ENCODE measurements around the gene LRRC3B. TPM values are rescaled to one million over a fixed set of nuclear protein-coding genes. Genes with fewer than 3 reads are reported as not detected.

LRRC3B gene
- total and polyA plus RNA-seq, 4 donors: 0.08 to 0.19 TPM; not detected in 2

GRCh38 chr3:26621906-26622620 lies 509 bp upstream of the LRRC3B start:
- Histone ChIP-seq H3K9ac (ENCODE audit: low read depth in 1 of 2, low read length in 2 of 2) (no peak overlapping the region), H3K4me3 (ENCODE audit: low read depth in 1 of 3, low read length in 3 of 3) (no peak overlapping the region), H3K36me3 (ENCODE audit: control insufficient read depth in 4 of 4, insufficient read depth in 3 of 4, low read depth in 1 of 4, low read length in 3 of 4) (no peaks in the 10 kb centered on the region), H3K27me3 (ENCODE audit: control insufficient read depth in 4 of 4, insufficient read depth in 4 of 4, low read length in 3 of 4) (peaks cover 0 to 6% (median 3%) of the 10 kb centered on the region in 4 donors), H3K4me1 (ENCODE audit: control insufficient read depth in 4 of 4, insufficient read depth in 4 of 4, low read length in 3 of 4) (peaks cover 0 to 13% (median 6%) of the 10 kb centered on the region in 4 donors), H3K27ac (ENCODE audit: low read depth in 1 of 2, low read length in 2 of 2) (no peak overlapping the region), H3K9me3 (ENCODE audit: control insufficient read depth in 4 of 4, low read length in 3 of 4) (no peaks in the 10 kb centered on the region)
- TF ChIP-seq TAF1 (conservative IDR thresholded peaks at IDR 0.05): no peak
- TF ChIP-seq MAX (IDR thresholded peaks at IDR 0.05): no peak
- no peak for TF ChIP-seq RAD21 (IDR thresholded peaks at IDR 0.05)
- TF ChIP-seq FOXA1 (IDR thresholded peaks at IDR 0.05): no peak
- no peak for TF ChIP-seq HNF4G (IDR thresholded peaks at IDR 0.05)
- no peak for TF ChIP-seq EGR1 (IDR thresholded peaks at IDR 0.05; ENCODE audit: low read depth in 2 of 2)
- DNase-seq (ENCODE audit: low spot score): no peak
- WGBS: 8% methylated on average over 25 of the region's 25 CpGs

GRCh38 chr3:26623419-26624208 lies 1.0 kb downstream of the LRRC3B start:
- peaks cover 0 to 13% (median 6%) of the 10 kb centered on the region in 4 donors for H3K4me1 ChIP-seq (ENCODE audit: control insufficient read depth in 4 of 4, insufficient read depth in 4 of 4, low read length in 3 of 4)
- no peaks in the 10 kb centered on the region for H3K9me3 ChIP-seq (ENCODE audit: control insufficient read depth in 4 of 4, low read length in 3 of 4)
- DNase-seq (ENCODE audit: low spot score): no peak
- no peak overlapping the region for H3K27ac ChIP-seq (ENCODE audit: low read depth in 1 of 2, low read length in 2 of 2)
- no peak overlapping the region for H3K4me3 ChIP-seq (ENCODE audit: low read depth in 1 of 3, low read length in 3 of 3)
- TF ChIP-seq JUND (IDR thresholded peaks at IDR 0.05) (no peak), CTCF (IDR thresholded peaks at IDR 0.05; ENCODE audit: low read depth, low read length, missing input control) (no peak), HNF4G (IDR thresholded peaks at IDR 0.05) (no peak), TAF1 (conservative IDR thresholded peaks at IDR 0.05) (no peak)
- 2% methylated on average over 33 of the region's 33 CpGs for WGBS
- no peaks in the 10 kb centered on the region for H3K36me3 ChIP-seq (ENCODE audit: control insufficient read depth in 4 of 4, insufficient read depth in 3 of 4, low read depth in 1 of 4, low read length in 3 of 4)
- H3K9ac ChIP-seq (ENCODE audit: low read depth in 1 of 2, low read length in 2 of 2): no peak overlapping the region
- H3K27me3 ChIP-seq (ENCODE audit: control insufficient read depth in 4 of 4, insufficient read depth in 4 of 4, low read length in 3 of 4): peaks cover 0 to 8% (median 3%) of the 10 kb centered on the region in 4 donors

GRCh38 chr3:26624209-26624765 lies 1.7 kb downstream of the LRRC3B start:
- TF ChIP-seq MAX (IDR thresholded peaks at IDR 0.05) (no peak), EGR1 (IDR thresholded peaks at IDR 0.05; ENCODE audit: low read depth in 2 of 2) (no peak), HNF4G (IDR thresholded peaks at IDR 0.05) (no peak), CTCF (IDR thresholded peaks at IDR 0.05; ENCODE audit: low read depth, low read length, missing input control) (no peak), RXRA (IDR thresholded peaks at IDR 0.05) (no peak), FOXA1 (IDR thresholded peaks at IDR 0.05) (no peak)
- Histone ChIP-seq H3K4me1 (ENCODE audit: control insufficient read depth in 4 of 4, insufficient read depth in 4 of 4, low read length in 3 of 4) (peaks cover 0 to 13% (median 6%) of the 10 kb centered on the region in 4 donors), H3K27me3 (ENCODE audit: control insufficient read depth in 4 of 4, insufficient read depth in 4 of 4, low read length in 3 of 4) (peaks cover 0 to 8% (median 3%) of the 10 kb centered on the region in 4 donors), H3K9me3 (ENCODE audit: control insufficient read depth in 4 of 4, low read length in 3 of 4) (no peaks in the 10 kb centered on the region), H3K4me3 (ENCODE audit: low read depth in 1 of 3, low read length in 3 of 3) (no peak overlapping the region), H3K36me3 (ENCODE audit: control insufficient read depth in 4 of 4, insufficient read depth in 3 of 4, low read depth in 1 of 4, low read length in 3 of 4) (no peaks in the 10 kb centered on the region), H3K27ac (ENCODE audit: low read depth in 1 of 2, low read length in 2 of 2) (no peak overlapping the region), H3K9ac (ENCODE audit: low read depth in 1 of 2, low read length in 2 of 2) (no peak overlapping the region)
- DNase-seq (ENCODE audit: low spot score): no peak
- 6% methylated on average over 28 of the region's 28 CpGs for WGBS
